HL-60 (cell line): Measurements from ENCODE around the gene SOX30.

Experiments used
- CTCF ChIP-seq: IDR thresholded peaks from one replicate; pipeline ENCODE4 v1.5.1; 2011; ENCODE audit warnings: low read length, control low read depth, inconsistent platforms; ENCODE audit not compliant: insufficient read depth
- GABPA ChIP-seq: IDR thresholded peaks from 2 replicates; pipeline ENCODE4 v1.6.1; 2012; ENCODE audit warnings: low read depth
- POLR2AphosphoS5 ChIP-seq: IDR thresholded peaks from 2 replicates; pipeline ENCODE4 v1.6.1; 2012; ENCODE audit warnings: low read depth
- REST ChIP-seq: IDR thresholded peaks from 2 replicates; pipeline ENCODE4 v1.6.1; 2012; ENCODE audit warnings: low read depth; ENCODE audit not compliant: insufficient replicate concordance
- SPI1 ChIP-seq: IDR thresholded peaks from 2 replicates; pipeline ENCODE4 v1.6.1; 2012; ENCODE audit warnings: low read depth, mild to moderate bottlenecking, borderline replicate concordance

GRCh38 chr5:157597277-157597676 is 55.0 kb downstream of the SOX30 start:
- no peak for TF ChIP-seq CTCF
- TF ChIP-seq POLR2AphosphoS5: no peak
- TF ChIP-seq SPI1: no peak
- no peak for TF ChIP-seq REST
- no peak for TF ChIP-seq GABPA
